Loucy (cell line): ENCODE results near the gene SUSD2.

Experiments used
- H2AFZ ChIP-seq: fragments of 200-600 bp; sonication (generic); 2 replicates; pipeline ENCODE4 v1.6.0; 2016; ENCODE audit warnings: antibody characterized with exemption, mild to moderate bottlenecking, low read length, moderate library complexity
- H3F3A ChIP-seq: fragments of 200-600 bp; 2 replicates; pipeline ENCODE4 v1.6.0; 2016; ENCODE audit warnings: antibody characterized with exemption, low read depth, mild to moderate bottlenecking
- H3K27me3 ChIP-seq: fragments of 200-600 bp; sonication (generic); 2 replicates; pipeline ENCODE4 v1.6.1; 2014; ENCODE audit warnings: low read length, mild to moderate bottlenecking; ENCODE audit not compliant: insufficient read depth, poor library complexity, severe bottlenecking
- H3K36me3 ChIP-seq: fragments of 200-600 bp; sonication (generic); 2 replicates; pipeline ENCODE4 v1.6.1; 2016; ENCODE audit warnings: low read length; ENCODE audit not compliant: insufficient read depth
- H3K4me1 ChIP-seq: fragments of 200-600 bp; sonication (generic); 2 replicates; pipeline ENCODE4 v1.5.1; 2014; ENCODE audit warnings: low read length, mild to moderate bottlenecking; ENCODE audit not compliant: insufficient read depth, poor library complexity, severe bottlenecking
- H3K4me2 ChIP-seq: fragments of 200-600 bp; sonication (generic); 2 replicates; pipeline ENCODE4 v1.6.0; 2014; ENCODE audit warnings: antibody characterized with exemption, low read length, low read depth, mild to moderate bottlenecking; ENCODE audit not compliant: poor library complexity, severe bottlenecking
- H3K4me3 ChIP-seq: fragments of 200-600 bp; sonication (generic); 2 replicates; pipeline ENCODE4 v1.5.1; 2014; ENCODE audit warnings: low read length, mild to moderate bottlenecking, mixed read lengths; ENCODE audit not compliant: poor library complexity, severe bottlenecking
- H3K79me2 ChIP-seq: fragments of 200-600 bp; sonication (generic); 2 replicates; pipeline ENCODE4 v1.6.1; 2014; ENCODE audit warnings: low read length; ENCODE audit not compliant: insufficient read depth
- H3K9ac ChIP-seq: fragments of 200-600 bp; sonication (generic); 2 replicates; pipeline ENCODE4 v1.6.0; 2014; ENCODE audit warnings: mild to moderate bottlenecking, low read depth, low read length, moderate library complexity; ENCODE audit not compliant: poor library complexity, severe bottlenecking
- H3K9me2 ChIP-seq: fragments of 200-600 bp; sonication (generic); replicated peaks from 2 replicates; pipeline ENCODE4 v1.6.1; 2016; ENCODE audit warnings: low read depth, low read length, mixed read lengths
- H3K9me3 ChIP-seq: fragments of 200-600 bp; sonication (generic); 2 replicates; pipeline ENCODE4 v1.6.1; 2014; ENCODE audit warnings: mild to moderate bottlenecking, antibody characterized with exemption, low read length, low read depth; ENCODE audit not compliant: insufficient read depth
- H4K20me1 ChIP-seq: fragments of 200-600 bp; sonication (generic); 2 replicates; pipeline ENCODE4 v1.6.0; 2014; ENCODE audit warnings: antibody characterized with exemption, low read length, mild to moderate bottlenecking; ENCODE audit not compliant: insufficient read depth, poor library complexity, severe bottlenecking
- CTCF ChIP-seq: fragments of 200-600 bp; sonication (generic); conservative IDR thresholded peaks from 2 replicates; pipeline ENCODE4 v1.5.1; 2014; ENCODE audit warnings: mild to moderate bottlenecking, antibody characterized with exemption, low read length
- EZH2phosphoT487 ChIP-seq: fragments of 200-600 bp; IDR thresholded peaks from 2 replicates; pipeline ENCODE4 v1.6.1; 2018; ENCODE audit warnings: antibody characterized with exemption, mild to moderate bottlenecking, moderate library complexity, borderline replicate concordance

The SUSD2 gene

GRCh38 chr22:24177456-24177855, 3.8 kb upstream of the SUSD2 start:
- H3K4me3 ChIP-seq, result no peak overlapping the region
- H3K4me2 ChIP-seq, result no peak overlapping the region
- H3K4me1 ChIP-seq, result no peaks in the 10 kb centered on the region
- no peaks in the 10 kb centered on the region for H3K79me2 ChIP-seq
- H3K36me3 ChIP-seq, result peaks cover 56% of the 10 kb centered on the region; the same call in 1 of the 2 replicates
- no peaks in the 10 kb centered on the region for H3K9me2 ChIP-seq
- H3K27me3 ChIP-seq, result no peaks in the 10 kb centered on the region
- no peaks in the 10 kb centered on the region for H3F3A ChIP-seq
- no peak overlapping the region for H3K9ac ChIP-seq
- no peak overlapping the region for H2AFZ ChIP-seq
- H3K9me3 ChIP-seq, result no peaks in the 10 kb centered on the region
- no peak for TF ChIP-seq CTCF
- TF ChIP-seq EZH2phosphoT487, result no peak
- H4K20me1 ChIP-seq, result peaks cover 7% of the 10 kb centered on the region

GRCh38 chr22:24178021-24178431, 3.3 kb upstream of the SUSD2 start:
- Histone ChIP-seq H2AFZ (no peak overlapping the region), H3K9me3 (no peaks in the 10 kb centered on the region), H3K4me3 (no peak overlapping the region), H3K4me1 (no peaks in the 10 kb centered on the region), H4K20me1 (peaks cover 7% of the 10 kb centered on the region), H3K4me2 (no peak overlapping the region), H3K9me2 (no peaks in the 10 kb centered on the region), H3K36me3 (peaks cover 50% of the 10 kb centered on the region; the same call in 1 of the 2 replicates), H3K27me3 (no peaks in the 10 kb centered on the region), H3F3A (no peaks in the 10 kb centered on the region), H3K79me2 (no peaks in the 10 kb centered on the region), H3K9ac (no peak overlapping the region)
- no peak for TF ChIP-seq CTCF
- TF ChIP-seq EZH2phosphoT487, result no peak

GRCh38 chr22:24178502-24179440, 2.5 kb upstream of the SUSD2 start:
- Histone ChIP-seq H4K20me1 (peaks cover 7% of the 10 kb centered on the region), H3K4me1 (no peaks in the 10 kb centered on the region), H3K9me2 (no peaks in the 10 kb centered on the region), H2AFZ (no peak overlapping the region), H3K4me3 (no peak overlapping the region), H3K79me2 (no peaks in the 10 kb centered on the region), H3K4me2 (no peak overlapping the region), H3F3A (no peaks in the 10 kb centered on the region), H3K36me3 (peaks cover 46% of the 10 kb centered on the region; the same call in 1 of the 2 replicates), H3K9me3 (no peaks in the 10 kb centered on the region), H3K9ac (no peak overlapping the region), H3K27me3 (no peaks in the 10 kb centered on the region)
- TF ChIP-seq CTCF, result peak; percentile 55
- TF ChIP-seq EZH2phosphoT487, result no peak
